Body of pancreas (tissue), 4 donors: ENCODE measurements around the gene GATA3. TPM values are rescaled to one million over a fixed set of nuclear protein-coding genes. Genes with fewer than 3 reads are reported as not detected.
A peak's percentile ranks its signal among the peaks of the same experiment; 100 is the strongest.

Source experiments
- ATAC-seq: fragments of 150-250 bp; one replicate; pipeline ENCODE4 v1.9.1; 2016
- DNase-seq, 4 donors: peaks; one replicate each; pipeline ENCODE4 v3.0.0-alpha.2; 2019
- H3K27ac ChIP-seq, 4 donors: fragments of 200-600 bp; sonication (generic); 1 replicate in 3 of 4; 2 replicates in 1 of 4; pipeline versions ENCODE4 v1.5.1 to v1.6.1; 2016 to 2019; ENCODE audit warnings: mild to moderate bottlenecking in 1 of 4, mixed read lengths in 1 of 4, moderate library complexity in 1 of 4
- H3K27me3 ChIP-seq, 2 donors: fragments of 200-600 bp; sonication (generic); one replicate each; pipeline ENCODE4 v1.6.0; 2016; ENCODE audit warnings: mild to moderate bottlenecking in 1 of 2
- H3K36me3 ChIP-seq, 2 donors: fragments of 200-600 bp; sonication (generic); replicated peaks in 1 of 2; 2 replicates each; pipeline ENCODE4 v1.5.1; 2016; ENCODE audit warnings: low read depth in 2 of 2; ENCODE audit not compliant: insufficient read depth in 1 of 2
- H3K4me1 ChIP-seq: fragments of 200-600 bp; sonication (generic); one replicate; pipeline ENCODE4 v1.6.0; 2016
- H3K4me3 ChIP-seq, 2 donors: fragments of 200-600 bp; sonication (generic); 1 replicate in 1 of 2; 2 replicates in 1 of 2; pipeline ENCODE4 v1.5.1; 2016 to 2019
- H3K9me3 ChIP-seq, 3 donors: fragments of 200-600 bp; sonication (generic); 1 replicate in 2 of 3; 2 replicates in 1 of 3; pipeline ENCODE4 v1.5.1; 2016
- CTCF ChIP-seq, 7 experiments: fragments of 450-650 bp in 4 of 7; fragments of 200-600 bp in 3 of 7; sonication (generic) in 3 of 7; IDR thresholded peaks; one replicate each; pipeline ENCODE4 v1.5.1; 2016 to 2019; ENCODE audit warnings: antibody characterized with exemption in 7 of 7
- POLR2A ChIP-seq, 3 donors: fragments of 450-650 bp; IDR thresholded peaks; one replicate each; pipeline ENCODE4 v1.6.1; 2016; ENCODE audit warnings: antibody characterized with exemption in 3 of 3, mild to moderate bottlenecking in 2 of 3
- WGBS, 2 donors: methylation state at CpG; one replicate each; pipeline ENCODE4 v1.1.5; 2017; 5-methylcytosine and 5-hydroxymethylcytosine counted together
- intact Hi-C: fragments of 100-400 bp; cut with DNase I; formaldehyde crosslinking; loops from one replicate; pipeline ENCODE4 v1.15.1; 2023
- total RNA-seq, 2 donors: library from RNA; depleted of rRNA; stranded (reverse); fragments of >200 nt; gene quantifications; one replicate each; pipeline ENCODE4 v1.1.0, GENCODE V29; 2016

The GATA3 gene
- total RNA-seq, 2 donors from 2014 or later = 0.26 to 0.66 TPM

- 0 to 1% methylated on average over 4 to 16 of the region's 25 CpGs for WGBS, 2 donors
- H3K27ac ChIP-seq = no peak overlapping the region
- no peaks in the 10 kb centered on the region for H3K9me3 ChIP-seq
- no peaks in the 10 kb centered on the region for H3K36me3 ChIP-seq
- ATAC-seq = no peak
- intact Hi-C loops = no loop called here
- DNase-seq = no peak
- TF ChIP-seq POLR2A (IDR thresholded peaks at IDR 0.05) (no peak), CTCF (IDR thresholded peaks at IDR 0.05) (no peak)
- H3K27me3 ChIP-seq = peaks cover 0 to 60% of the 10 kb centered on the region in 2 donors
- H3K4me1 ChIP-seq = peaks cover 64% of the 10 kb centered on the region
- peak overlapping the region in 1 of 2 donors; percentile 20 for H3K4me3 ChIP-seq
Observed at GRCh38 chr10:8054244-8054493, 319 bp upstream of the GATA3 start.

GRCh38 chr10:8055420-8056349 lies 1.2 kb downstream of the GATA3 start:
- ATAC-seq (no peak), DNase-seq (no peak)
- WGBS, 2 donors = 10 to 14% methylated on average over 42 to 83 of the region's 85 CpGs
- intact Hi-C loops = no loop called here
- no peaks in the 10 kb centered on the region for H3K9me3 ChIP-seq
- H3K36me3 ChIP-seq = no peaks in the 10 kb centered on the region
- H3K27me3 ChIP-seq = peaks cover 0 to 51% of the 10 kb centered on the region in 2 donors
- H3K4me1 ChIP-seq = peaks cover 48% of the 10 kb centered on the region
- no peak overlapping the region for H3K27ac ChIP-seq
- TF ChIP-seq CTCF (IDR thresholded peaks at IDR 0.05) (no peak), POLR2A (IDR thresholded peaks at IDR 0.05) (no peak)
- H3K4me3 ChIP-seq = no peak overlapping the region

GRCh38 chr10:8056378-8056777 lies 1.9 kb downstream of the GATA3 start:
- no peak for ATAC-seq
- Histone ChIP-seq H3K27me3 (peaks cover 0 to 46% of the 10 kb centered on the region in 2 donors), H3K36me3 (no peaks in the 10 kb centered on the region), H3K4me1 (peaks cover 44% of the 10 kb centered on the region), H3K4me3 (no peak overlapping the region), H3K9me3 (no peaks in the 10 kb centered on the region), H3K27ac (no peak overlapping the region)
- TF ChIP-seq CTCF (IDR thresholded peaks at IDR 0.05) (no peak), POLR2A (IDR thresholded peaks at IDR 0.05) (no peak)
- intact Hi-C loops = no loop called here
- WGBS, 2 donors = 63 to 66% methylated on average over 6 of the region's 6 CpGs
- DNase-seq = no peak

- TF ChIP-seq CTCF (IDR thresholded peaks at IDR 0.05) (no peak), POLR2A (IDR thresholded peaks at IDR 0.05) (no peak)
- Histone ChIP-seq H3K4me3 (no peak overlapping the region), H3K36me3 (no peaks in the 10 kb centered on the region), H3K27ac (no peak overlapping the region), H3K4me1 (peaks cover 39% of the 10 kb centered on the region), H3K27me3 (peaks cover 0 to 41% of the 10 kb centered on the region in 2 donors), H3K9me3 (no peaks in the 10 kb centered on the region)
- 53 to 65% methylated on average over 13 of the region's 13 CpGs for WGBS, 2 donors
- intact Hi-C loops = no loop called here
- ATAC-seq (no peak), DNase-seq (no peak)
Observed at GRCh38 chr10:8056871-8057331, 2.4 kb downstream of the GATA3 start.
